ENCODE results near the gene FAM9C.

- no peak for TF ChIP-seq POLR2A (IDR thresholded peaks at IDR 0.05)
- no peak for TF ChIP-seq CTCF (IDR thresholded peaks at IDR 0.05)
Measured at GRCh38 chrX:13084611-13085010, 40.2 kb upstream of the FAM9C start.
